Measurements from ENCODE around the gene HCFC1R1.
A peak's percentile ranks its signal among the peaks of the same experiment; 100 is the strongest.

Gene HCFC1R1

GRCh38 chr16:3019594-3020246, 4.0 kb downstream of the HCFC1R1 start:
- DNase-seq (ENCODE audit: low spot score), result no peak

GRCh38 chr16:3017794-3018506, 5.8 kb downstream of the HCFC1R1 start, which contains the start of gene CLDN6:
Gene CLDN6, minus strand, starts transcription at chr16:3018183. Its CDS starts 2,162 bp downstream, at chr16:3016021.
- no peak for DNase-seq (ENCODE audit: low spot score)

DNA sequence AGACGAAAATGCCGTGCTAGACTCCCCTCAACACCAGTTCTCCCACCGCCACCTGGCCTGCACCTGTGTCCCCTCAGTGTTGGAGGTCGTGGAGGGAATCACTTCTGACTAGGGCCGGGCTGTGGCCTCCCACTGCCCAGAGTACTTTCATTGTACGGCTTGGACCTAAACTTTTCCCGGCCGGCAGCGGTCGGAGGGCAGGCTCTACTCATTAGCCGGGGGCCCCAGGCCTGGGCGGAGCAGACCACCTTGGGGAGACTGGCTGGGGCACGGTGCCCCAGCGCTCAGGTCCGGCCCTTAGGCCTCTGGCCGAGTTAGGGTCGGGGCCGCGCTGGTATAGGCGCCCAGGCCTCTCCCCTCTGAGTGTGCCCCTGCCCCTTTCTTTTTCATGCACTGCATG, 6.4 kb downstream of the HCFC1R1 start:
- DNase-seq (ENCODE audit: low spot score), result no peak

DNA sequence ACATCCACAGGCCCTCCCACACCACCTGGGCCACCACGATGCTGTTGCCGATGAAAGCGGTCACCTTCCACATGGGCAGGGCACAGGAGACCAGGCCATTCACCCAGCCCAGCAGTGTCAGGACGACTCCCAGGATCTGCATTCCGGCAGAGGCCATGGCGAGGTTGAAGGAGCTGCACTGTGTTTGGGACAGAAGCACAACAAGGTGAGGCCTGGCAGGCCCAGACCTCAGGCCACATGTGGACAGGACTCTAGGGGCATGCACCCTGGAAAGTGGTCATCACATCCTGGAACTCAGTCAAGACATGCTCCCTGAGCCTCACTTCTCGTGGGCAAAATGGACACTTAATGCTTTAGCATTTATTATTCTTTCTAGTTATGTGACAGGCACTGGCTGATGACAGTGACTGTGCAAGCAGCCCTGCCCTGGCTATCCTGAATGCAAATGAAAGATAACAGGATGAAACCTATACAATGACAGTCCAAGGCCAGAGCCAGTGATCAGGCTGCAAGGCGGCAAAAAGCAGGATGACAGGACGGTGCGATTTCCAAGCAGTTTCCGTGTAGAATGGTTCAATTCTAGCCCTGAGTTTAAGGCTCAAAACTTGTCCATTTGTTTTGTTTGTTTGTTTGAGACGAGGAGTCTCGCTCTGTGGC, 7.7 kb downstream of the HCFC1R1 start:
- DNase-seq (ENCODE audit: low spot score), result no peak

DNA sequence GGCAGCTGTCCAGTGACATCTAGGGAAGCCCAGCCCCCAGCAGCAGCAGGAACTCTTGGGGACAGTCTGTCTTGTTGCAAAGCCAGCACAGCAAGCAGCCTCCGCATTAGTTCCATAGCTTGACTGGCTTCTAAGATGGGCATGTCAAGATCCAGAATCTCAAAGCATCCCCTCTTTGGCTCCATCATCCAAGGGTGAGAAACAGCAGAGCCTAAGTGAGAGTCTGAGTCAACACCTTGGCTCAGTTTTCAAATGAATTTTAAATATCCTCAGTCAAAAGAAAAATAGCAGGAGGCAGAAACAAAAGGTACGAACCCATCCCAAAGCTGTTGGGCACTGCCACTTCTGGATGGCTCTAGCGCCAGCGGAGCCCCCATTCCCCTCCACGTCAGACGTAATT, 8.8 kb downstream of the HCFC1R1 start:
- no peak for DNase-seq (ENCODE audit: low spot score)

- no peak for DNase-seq (ENCODE audit: low spot score)
Measured at GRCh38 chr16:3013998-3014690, 9.6 kb downstream of the HCFC1R1 start.

- no peak for DNase-seq (ENCODE audit: low spot score)
Measured at GRCh38 chr16:3013491-3013951, 10.2 kb downstream of the HCFC1R1 start.

- DNase-seq (ENCODE audit: low spot score), result peak; percentile 75
Measured at GRCh38 chr16:3012828-3013420, 10.8 kb downstream of the HCFC1R1 start, which contains the start of gene CLDN9. Gene CLDN9, plus strand, starts transcription at chr16:3012923. Its CDS starts 440 bp downstream, at chr16:3013363.

DNA sequence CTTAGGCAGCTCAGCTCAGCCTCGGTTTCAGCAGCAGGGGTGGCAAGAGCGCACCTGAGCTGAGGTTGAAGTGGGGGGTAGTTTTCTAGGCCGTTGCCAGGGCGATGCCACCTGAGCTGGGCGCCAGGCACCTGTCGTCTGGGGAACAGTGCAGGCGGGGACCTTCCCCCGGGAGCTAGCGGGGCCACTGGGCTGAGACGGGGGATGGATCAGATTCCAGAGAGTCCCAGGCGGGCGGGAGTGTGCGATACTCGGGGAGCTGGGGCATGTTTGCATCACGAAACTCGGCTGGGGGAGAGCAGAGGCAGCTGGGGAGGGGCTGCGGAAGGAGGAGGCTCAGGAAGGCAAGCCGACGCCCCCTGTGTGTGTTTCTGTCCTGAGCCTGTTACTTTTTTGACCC, 11.5 kb downstream of the HCFC1R1 start:
- DNase-seq (ENCODE audit: low spot score), result no peak

DNA sequence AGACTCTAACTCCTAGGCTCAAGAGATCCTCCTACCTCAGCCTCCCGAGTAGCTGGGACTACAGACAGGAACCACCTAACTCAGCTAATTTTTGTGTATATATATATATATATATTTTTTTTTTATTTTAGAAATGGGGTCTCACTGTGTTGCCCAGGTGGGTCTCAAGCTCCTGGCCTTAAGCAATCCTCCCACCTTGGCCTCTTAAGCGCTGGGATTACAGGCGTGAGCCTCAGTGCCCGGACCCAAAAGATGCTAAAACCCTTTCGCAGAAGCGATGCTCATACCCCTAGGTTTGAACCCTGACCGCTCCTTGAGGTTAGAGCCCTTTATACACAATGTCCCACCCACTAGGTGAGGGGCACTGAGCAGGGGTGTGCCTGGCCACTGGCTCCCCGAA, 13.2 kb downstream of the HCFC1R1 start:
- no peak for DNase-seq (ENCODE audit: low spot score)

GRCh38 chr16:3009568-3010390, 14.0 kb downstream of the HCFC1R1 start:
- DNase-seq (ENCODE audit: low spot score), result no peak

DNA sequence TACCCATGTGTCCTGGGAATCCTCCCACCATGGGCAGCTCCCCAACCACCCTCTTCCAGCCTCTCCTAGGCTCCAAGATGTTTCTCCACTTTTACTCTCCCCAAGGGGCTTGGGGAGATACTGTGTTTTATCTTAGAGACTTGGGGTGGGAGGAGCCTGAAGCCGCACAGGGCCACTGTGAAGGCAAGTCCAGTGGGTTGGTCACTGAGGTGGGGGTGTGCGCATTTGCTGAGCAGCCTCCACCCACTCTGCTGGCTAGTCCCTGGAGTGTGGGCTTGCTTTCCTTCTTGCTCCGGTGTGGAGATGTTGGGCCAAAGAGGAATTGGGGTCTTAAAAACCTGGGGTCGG, 15.1 kb downstream of the HCFC1R1 start:
- no peak for DNase-seq (ENCODE audit: low spot score)

GRCh38 chr16:3007957-3008689, 15.6 kb downstream of the HCFC1R1 start:
- no peak for DNase-seq (ENCODE audit: low spot score)

DNA sequence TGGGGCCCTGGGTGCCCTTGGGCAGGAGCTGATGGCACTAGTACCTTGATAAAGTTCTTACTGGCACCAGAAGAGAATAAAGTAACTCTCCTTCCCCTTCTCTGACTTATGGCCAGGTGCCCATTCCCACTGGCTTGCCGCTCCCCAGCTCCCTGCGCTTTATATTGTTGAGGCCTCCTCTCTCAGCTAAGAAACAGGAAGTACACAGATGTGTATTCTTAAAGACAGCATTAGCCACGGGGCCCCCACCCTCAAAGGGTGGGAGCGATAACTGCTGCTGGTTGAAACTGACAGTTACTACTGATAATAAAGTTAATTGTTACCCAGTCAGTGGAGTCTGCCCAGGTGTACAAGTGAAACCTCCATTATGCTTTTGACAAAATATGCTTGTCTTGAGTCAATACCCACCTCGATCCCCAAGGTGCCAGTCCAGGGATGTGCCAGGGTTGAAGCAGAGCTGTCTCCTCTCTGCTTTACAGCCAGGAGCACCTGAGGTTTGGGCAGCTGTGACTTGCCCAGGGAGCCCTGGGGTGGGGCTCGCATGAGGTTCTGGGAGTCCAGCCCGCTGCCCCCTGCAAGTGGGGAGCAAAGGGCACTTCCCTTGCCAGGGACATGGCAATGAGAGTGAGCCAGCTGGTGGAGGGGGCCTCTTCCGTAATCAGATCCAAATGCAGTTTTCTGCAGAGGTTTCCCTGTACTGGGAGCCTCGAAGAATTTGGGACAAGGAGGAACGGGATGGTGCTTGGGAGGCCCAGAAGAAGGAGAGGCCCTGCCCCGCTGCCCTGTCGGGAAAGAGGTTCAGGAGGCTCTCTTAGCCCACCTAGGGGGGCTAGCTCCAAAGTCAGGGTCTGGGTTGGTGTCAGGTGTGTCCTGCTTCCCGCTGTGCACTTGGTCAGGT, 16.4 kb downstream of the HCFC1R1 start:
- DNase-seq (ENCODE audit: low spot score), result no peak

DNA sequence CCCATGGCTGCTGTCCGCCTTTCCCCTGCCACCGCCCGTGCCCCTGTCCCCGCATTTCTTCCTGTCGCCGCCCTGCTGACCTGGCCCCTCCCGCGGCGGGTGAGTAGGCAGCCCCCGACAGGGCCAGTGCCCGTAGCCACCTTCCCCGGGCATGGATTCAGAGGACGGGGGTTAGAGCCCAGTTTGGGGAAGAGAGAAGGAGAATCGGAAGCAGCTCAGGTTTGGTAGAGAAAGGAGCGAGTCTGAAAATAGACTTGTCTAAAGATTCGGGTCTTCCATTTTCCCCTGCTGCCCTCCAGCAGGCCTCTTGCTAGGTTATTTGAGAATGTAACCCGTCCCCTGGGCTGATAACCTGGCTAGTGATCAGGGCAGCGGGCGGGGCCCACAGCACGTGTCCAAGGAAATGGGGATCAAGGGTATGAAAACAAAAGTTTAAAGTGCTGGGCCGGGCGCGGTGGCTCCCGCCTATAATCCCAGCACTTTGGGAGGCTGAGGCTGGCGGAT, 18.9 kb downstream of the HCFC1R1 start:
- peak; percentile 76 for DNase-seq (ENCODE audit: low spot score)

DNA sequence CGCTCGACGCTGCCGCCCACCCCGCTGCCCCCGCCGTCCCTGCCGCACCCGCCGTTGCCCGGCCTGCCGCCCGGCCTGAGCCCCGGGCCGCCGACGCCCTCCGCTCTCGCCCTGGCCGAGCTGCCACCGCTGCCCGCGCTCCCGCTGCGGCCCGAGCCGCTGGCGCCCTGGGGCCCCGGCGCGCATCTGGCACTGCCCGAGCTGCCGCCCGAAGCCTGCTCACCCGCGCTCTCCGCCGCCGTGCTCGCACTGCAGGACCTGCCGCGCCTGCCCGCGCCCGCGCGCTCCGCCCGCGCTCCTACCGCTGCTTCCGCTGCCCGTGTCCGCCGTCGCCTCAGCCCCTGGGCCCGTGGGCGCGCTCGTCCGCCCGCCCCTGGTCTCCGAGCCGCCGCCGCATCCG, 19.4 kb downstream of the HCFC1R1 start:
- peak; percentile 68 for DNase-seq (ENCODE audit: low spot score)

GRCh38 chr16:3003582-3004270, 20.0 kb downstream of the HCFC1R1 start:
- DNase-seq (ENCODE audit: low spot score), result peak; percentile 98

DNA sequence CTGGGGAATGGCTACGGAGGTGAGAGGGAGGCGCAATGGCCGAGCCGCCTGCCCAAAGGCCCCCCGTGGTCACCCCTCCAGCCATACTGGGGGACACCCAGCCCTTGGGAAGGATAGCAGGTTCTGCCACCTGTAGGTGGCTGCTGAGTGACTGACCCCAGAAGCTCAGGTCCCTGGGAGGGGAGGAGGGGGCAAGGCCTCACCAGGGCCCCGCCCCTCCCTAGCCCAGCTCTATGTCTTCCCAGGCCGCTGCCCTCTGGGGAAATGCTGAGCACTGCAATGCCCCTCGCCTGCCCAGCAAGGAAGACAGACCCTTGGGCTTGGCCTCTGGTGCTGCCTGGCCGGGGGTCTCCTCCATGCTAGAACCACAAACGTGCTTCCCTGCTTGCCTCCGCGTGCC, 22.4 kb downstream of the HCFC1R1 start:
- DNase-seq (ENCODE audit: low spot score), result no peak

DNA sequence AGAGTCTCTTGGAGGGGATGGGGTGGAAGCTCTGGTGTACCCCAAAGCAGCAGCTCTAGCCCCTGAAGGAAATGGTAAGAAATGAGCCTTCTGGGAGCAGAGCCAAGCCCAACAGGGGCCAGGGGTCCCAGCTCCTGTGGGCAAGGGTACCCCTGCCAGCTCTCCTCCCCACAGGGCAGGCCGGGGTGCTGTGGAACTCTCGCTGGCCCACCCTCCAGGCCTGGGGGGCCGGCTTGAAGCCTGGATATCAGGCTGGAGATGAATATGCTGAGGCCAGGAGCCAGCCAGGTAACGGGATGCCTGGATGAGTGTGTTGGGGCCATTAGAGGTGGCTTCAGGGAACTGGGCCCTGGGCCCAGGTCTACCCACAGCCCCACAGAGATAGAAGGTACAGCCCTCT, 23.2 kb downstream of the HCFC1R1 start:
- no peak for DNase-seq (ENCODE audit: low spot score)

Measured in SW480 (cell line).